ENCODE results near the gene FAM53B.
"Not testable (repeated sequence)": the region's sequence is repeated elsewhere in the genome, so short reads cannot be mapped to it uniquely, and the experiment has no call there.

FAM53B gene

DNA sequence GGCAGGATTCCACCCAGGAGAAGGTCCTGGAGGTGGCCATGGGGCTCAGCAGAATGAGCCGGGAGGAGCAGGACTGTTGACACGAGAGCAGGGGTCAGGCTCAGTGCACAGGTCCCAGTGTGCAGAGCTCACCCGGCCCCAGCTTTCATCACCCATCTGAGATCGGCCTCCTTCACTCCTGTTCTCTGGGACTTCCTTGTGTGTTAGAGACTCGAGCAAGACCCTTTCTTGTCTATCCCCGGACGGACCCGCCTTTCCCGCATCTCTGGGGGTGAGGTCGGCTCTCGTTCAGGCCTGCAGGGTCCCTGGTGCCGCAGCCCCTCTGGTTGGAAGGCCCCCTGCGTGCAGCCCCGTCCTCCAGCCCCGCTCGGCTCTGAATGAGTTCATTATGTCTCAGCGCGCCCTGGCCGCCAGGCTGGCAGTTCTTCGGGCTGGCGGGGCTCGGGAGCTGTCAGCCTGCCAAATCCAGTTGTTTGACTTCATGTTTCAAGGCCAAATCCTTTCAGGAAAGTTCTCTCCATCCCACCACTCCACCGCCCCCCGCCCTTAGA is 154.6 kb downstream of the FAM53B start:
- ChIA-PET CTCF (interaction anchor here (0.8 kb wide), 1 partner anchor 24 kb away, joined by 4 read pairs; no protein-coding TSS in a partner anchor), POLR2A (ENCODE audit: low non-redundant PET) (no interaction called here)
- DNase-seq (ENCODE audit: low spot score), result no peak
- TF ChIP-seq, protein P1, sequence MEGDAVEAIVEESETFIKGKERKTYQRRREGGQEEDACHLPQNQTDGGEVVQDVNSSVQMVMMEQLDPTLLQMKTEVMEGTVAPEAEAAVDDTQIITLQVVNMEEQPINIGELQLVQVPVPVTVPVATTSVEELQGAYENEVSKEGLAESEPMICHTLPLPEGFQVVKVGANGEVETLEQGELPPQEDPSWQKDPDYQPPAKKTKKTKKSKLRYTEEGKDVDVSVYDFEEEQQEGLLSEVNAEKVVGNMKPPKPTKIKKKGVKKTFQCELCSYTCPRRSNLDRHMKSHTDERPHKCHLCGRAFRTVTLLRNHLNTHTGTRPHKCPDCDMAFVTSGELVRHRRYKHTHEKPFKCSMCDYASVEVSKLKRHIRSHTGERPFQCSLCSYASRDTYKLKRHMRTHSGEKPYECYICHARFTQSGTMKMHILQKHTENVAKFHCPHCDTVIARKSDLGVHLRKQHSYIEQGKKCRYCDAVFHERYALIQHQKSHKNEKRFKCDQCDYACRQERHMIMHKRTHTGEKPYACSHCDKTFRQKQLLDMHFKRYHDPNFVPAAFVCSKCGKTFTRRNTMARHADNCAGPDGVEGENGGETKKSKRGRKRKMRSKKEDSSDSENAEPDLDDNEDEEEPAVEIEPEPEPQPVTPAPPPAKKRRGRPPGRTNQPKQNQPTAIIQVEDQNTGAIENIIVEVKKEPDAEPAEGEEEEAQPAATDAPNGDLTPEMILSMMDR (conservative IDR thresholded peaks at IDR 0.05; ENCODE audit: low read depth), result no peak
- no peak overlapping the region for H3K27ac ChIP-seq

DNA sequence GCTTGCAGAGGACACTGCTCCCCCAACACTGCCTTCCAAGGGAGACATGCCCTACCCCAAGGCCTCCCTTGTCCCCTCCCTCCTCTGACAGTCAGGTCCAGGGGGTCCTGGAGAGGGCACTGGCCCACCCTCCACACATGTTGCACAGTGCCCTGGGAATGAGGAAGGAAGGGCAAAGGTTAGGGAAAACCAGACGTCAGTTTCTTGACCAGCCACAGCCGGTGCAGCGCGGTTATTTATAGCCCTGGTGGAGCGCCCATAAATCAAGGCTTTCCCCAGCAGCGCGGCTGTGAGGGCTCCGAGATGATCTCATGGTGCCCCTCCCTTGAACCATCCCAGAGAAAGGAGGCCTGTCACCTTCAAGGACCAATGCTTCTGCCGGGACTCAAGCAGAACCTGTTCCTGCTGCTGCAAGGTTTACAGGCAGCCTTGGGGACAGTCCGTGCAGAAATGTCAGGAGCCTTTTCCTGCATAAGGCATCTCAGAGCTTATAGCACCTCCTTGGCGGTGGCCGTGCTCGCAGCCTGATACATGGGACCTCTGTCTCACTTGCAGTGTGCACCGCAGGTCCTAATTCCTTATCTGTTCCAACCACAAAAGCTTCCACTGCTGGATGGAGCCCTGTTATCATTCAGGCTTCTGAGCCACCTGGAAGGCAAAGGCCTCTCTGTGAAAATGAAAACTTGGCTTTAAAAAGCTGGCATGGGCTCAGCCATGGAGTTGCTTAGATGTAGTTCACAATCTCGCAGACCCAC is 155.3 kb downstream of the FAM53B start:
- H3K27ac ChIP-seq, result no peak overlapping the region
- TF ChIP-seq, protein P1 (conservative IDR thresholded peaks at IDR 0.05; ENCODE audit: low read depth), result no peak
- POLR2A ChIA-PET (ENCODE audit: low non-redundant PET), result no interaction called here
- CTCF ChIA-PET, result interaction anchor here (0.7 to 0.8 kb wide), 2 partner anchors 25 to 174 kb away, joined by 3 to 4 read pairs; no protein-coding TSS in a partner anchor
- no peak for DNase-seq (ENCODE audit: low spot score)

DNA sequence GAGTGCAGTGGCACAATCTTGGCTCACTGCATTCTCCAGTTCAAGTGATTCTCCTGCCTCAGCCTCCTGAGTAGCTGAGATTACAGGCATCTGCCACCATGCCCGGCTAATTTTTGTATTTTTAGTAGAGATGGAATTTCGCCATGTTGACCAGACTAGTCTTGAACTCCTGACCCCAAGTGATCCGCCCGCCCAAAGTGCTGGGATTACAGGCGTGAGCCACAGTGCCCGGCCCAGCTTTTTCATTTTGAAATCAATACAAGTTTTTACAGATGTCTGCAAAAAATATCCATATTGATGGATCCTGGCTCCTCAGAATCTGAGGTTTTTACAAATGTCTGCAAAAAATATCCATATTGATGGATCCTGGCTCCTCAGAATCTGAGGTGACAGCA is 155.8 kb downstream of the FAM53B start:
- POLR2A ChIA-PET (ENCODE audit: low non-redundant PET); H3K27ac ChIP-seq: not testable (repeated sequence)

DNA sequence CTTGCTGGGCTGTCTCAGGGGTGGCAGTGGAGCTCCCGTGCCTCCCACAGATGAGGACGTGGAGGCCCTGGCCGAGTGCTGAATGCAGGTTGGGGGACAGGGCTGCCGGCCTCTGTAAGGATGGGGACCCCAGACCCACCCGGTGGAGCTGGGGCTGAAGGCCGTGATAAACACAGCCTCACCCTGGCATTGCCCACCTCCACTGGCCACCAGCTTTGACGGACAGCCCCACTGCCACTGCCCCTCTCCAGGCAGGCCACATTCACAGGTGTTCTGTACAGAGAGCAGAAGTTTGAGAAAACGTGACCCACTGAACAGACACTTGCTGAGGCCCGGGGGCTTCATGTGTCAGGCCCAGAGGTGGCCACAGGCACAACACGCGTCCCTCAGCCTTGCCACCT is 156.4 kb downstream of the FAM53B start:
- DNase-seq (ENCODE audit: low spot score), result no peak
- TF ChIP-seq, protein P1 (conservative IDR thresholded peaks at IDR 0.05; ENCODE audit: low read depth), result no peak
- H3K27ac ChIP-seq, result no peak overlapping the region
- POLR2A ChIA-PET (ENCODE audit: low non-redundant PET), result no interaction called here
- CTCF ChIA-PET, result no interaction called here

More for the DNA sequence above, 155.8 kb downstream of the FAM53B start:
- not testable (repeated sequence) for DNase-seq (ENCODE audit: low spot score)
- CTCF ChIA-PET, result interaction anchor here (0.7 kb wide), 1 partner anchor 174 kb away, joined by 3 read pairs; no protein-coding TSS in a partner anchor

DNA sequence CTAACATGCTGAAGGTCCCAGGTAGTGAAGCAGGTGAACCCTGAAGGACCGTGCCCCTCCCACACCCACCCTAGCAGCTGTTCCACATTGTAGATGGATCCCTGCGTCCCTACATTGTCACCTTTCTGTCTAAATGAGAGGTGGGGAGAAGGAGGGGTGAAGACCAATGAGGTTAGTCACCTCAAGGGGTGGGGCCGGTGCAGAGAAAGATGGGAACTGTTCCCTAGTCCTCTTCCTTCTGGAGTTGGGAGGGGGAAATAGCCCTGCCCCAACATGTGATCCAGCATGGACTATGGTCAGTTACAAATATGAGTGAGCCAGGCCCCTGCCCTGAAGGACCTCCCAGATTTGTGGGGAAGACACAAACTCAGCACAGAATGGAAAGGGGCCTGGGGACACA is 158.0 kb downstream of the FAM53B start:
- TF ChIP-seq, protein P1 (conservative IDR thresholded peaks at IDR 0.05; ENCODE audit: low read depth), result no peak
- CTCF ChIA-PET, result no interaction called here
- no peak overlapping the region for H3K27ac ChIP-seq
- POLR2A ChIA-PET (ENCODE audit: low non-redundant PET), result no interaction called here
- DNase-seq (ENCODE audit: low spot score), result no peak

DNA sequence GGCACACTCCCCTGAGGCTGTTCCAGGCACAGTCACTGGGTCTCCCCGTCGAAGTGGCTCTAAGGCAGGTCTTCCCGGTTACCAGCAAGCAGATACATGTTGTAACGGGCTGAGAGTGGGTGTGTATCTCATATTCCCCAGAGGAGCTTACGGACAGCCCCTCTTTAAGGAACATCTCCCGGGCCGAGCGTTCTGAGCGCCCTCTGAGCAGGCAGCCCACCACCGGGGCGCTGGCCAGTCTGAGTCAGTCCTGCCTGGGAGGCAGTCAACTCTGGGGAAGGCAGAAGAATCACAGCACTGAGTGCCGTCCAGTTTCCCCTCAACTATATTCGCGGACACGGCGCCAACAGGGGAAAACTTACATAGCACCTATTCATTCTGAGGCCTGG is 165.2 kb downstream of the FAM53B start:
- POLR2A ChIA-PET (ENCODE audit: low non-redundant PET), result no interaction called here
- peak; percentile 68 for DNase-seq (ENCODE audit: low spot score)

More for the DNA sequence above, 165.2 kb downstream of the FAM53B start:
- CTCF ChIA-PET, result interaction anchor here (0.6 to 1.1 kb wide), 5 partner anchors 10 to 167 kb away, joined by 3 read pairs; no protein-coding TSS in a partner anchor
- TF ChIP-seq, protein P1 (conservative IDR thresholded peaks at IDR 0.05; ENCODE audit: low read depth), result no peak
- H3K27ac ChIP-seq, result peak overlapping the region; percentile 70
